NCI-H1417 treated with DMSO at 0.1 percent for 48 hours (cell line): ENCODE results near the gene RET.
"Not testable (repeated sequence)": the region's sequence is repeated elsewhere in the genome, so short reads cannot be mapped to it uniquely, and the experiment has no call there.

ENCODE experiments used
- DNase-seq: peaks from one replicate; lab custom pipeline; 2025; lab: John Stamatoyannopoulos, UW

Gene RET

GRCh38 chr10:43136432-43136831, 59.6 kb downstream of the RET start:
- DNase-seq, result no peak

GRCh38 chr10:43136995-43137716, 60.3 kb downstream of the RET start:
- no peak for DNase-seq

GRCh38 chr10:43137717-43138020, 60.8 kb downstream of the RET start:
- DNase-seq, result no peak

GRCh38 chr10:43138021-43138756, 61.3 kb downstream of the RET start, which contains the start of gene CSGALNACT2:
Gene CSGALNACT2 (plus strand): TSS chr10:43138445. CDS start chr10:43155150, 16,705 bp downstream.
- DNase-seq, result peak; percentile 1

GRCh38 chr10:43138757-43139241, 61.9 kb downstream of the RET start:
- DNase-seq, result peak; percentile 4

- no peak for DNase-seq
Observed at GRCh38 chr10:43141421-43141820, 64.6 kb downstream of the RET start.

GRCh38 chr10:43145311-43145710, 68.4 kb downstream of the RET start:
- DNase-seq, result no peak

GRCh38 chr10:43145936-43146335, 69.1 kb downstream of the RET start:
- DNase-seq, result not testable (repeated sequence)

- DNase-seq, result no peak
Observed at GRCh38 chr10:43151371-43151770, 74.5 kb downstream of the RET start.

- DNase-seq, result no peak
Observed at GRCh38 chr10:43153901-43154300, 77.0 kb downstream of the RET start.

GRCh38 chr10:43155221-43155620, 78.4 kb downstream of the RET start:
- no peak for DNase-seq

GRCh38 chr10:43155741-43156140, 78.9 kb downstream of the RET start:
- no peak for DNase-seq

GRCh38 chr10:43156590-43157341, 79.9 kb downstream of the RET start:
- DNase-seq, result no peak

- DNase-seq, result no peak
Observed at GRCh38 chr10:43158636-43159035, 81.8 kb downstream of the RET start.

- DNase-seq, result no peak
Observed at GRCh38 chr10:43160046-43160920, 83.4 kb downstream of the RET start.

GRCh38 chr10:43160921-43161255, 84.0 kb downstream of the RET start:
- DNase-seq, result no peak

GRCh38 chr10:43162604-43163003, 85.7 kb downstream of the RET start:
- no peak for DNase-seq

- no peak for DNase-seq
Observed at GRCh38 chr10:43166207-43166879, 89.5 kb downstream of the RET start.

- DNase-seq, result no peak
Observed at GRCh38 chr10:43166880-43167497, 90.1 kb downstream of the RET start.

GRCh38 chr10:43167498-43167889, 90.6 kb downstream of the RET start:
- no peak for DNase-seq

- DNase-seq, result no peak
Observed at GRCh38 chr10:43170491-43170890, 93.6 kb downstream of the RET start.
